Measurements from ENCODE around the gene TRHDE.

Gene TRHDE

DNA sequence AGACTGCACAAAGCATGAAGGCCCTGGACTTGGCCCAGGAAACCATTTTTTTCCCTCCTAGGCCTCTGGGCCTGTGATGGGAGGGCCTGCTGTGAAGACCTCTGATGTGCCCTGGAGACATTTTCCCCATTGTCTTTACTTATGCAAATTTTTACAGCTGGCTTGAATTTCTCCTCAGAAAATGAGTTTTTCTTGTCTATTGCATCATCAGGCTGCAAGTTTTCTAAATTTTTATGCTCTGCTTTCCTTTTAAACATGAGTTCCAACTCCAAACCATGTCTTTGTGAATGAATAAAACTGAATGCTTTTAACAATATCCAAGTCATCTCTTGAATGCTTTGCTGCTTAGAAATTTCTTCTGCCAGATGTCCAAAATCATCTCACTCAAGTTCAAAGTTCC, 43.7 kb upstream of the TRHDE start:
- TF ChIP-seq ZNF510 (tag by site-specific recombination; IDR thresholded peaks at IDR 0.05; ENCODE audit: insufficient replicate concordance): no peak
- Histone ChIP-seq H3K4me3 (ENCODE audit: low read depth, low read length) (no peak overlapping the region), H3K36me3 (ENCODE audit: control insufficient read depth in 2 of 2, insufficient read depth in 1 of 2, low read length in 2 of 2) (no peaks in the 10 kb centered on the region), H3K4me1 (ENCODE audit: control insufficient read depth, insufficient read depth, low read length) (no peaks in the 10 kb centered on the region), H3K9me3 (ENCODE audit: control insufficient read depth, insufficient read depth, low read depth, low read length) (no peaks in the 10 kb centered on the region), H3K27ac (ENCODE audit: extremely low read depth, low read depth, low read length) (no peak overlapping the region)
- ChIA-PET CTCF (no interaction called here), POLR2A (no interaction called here)

DNA sequence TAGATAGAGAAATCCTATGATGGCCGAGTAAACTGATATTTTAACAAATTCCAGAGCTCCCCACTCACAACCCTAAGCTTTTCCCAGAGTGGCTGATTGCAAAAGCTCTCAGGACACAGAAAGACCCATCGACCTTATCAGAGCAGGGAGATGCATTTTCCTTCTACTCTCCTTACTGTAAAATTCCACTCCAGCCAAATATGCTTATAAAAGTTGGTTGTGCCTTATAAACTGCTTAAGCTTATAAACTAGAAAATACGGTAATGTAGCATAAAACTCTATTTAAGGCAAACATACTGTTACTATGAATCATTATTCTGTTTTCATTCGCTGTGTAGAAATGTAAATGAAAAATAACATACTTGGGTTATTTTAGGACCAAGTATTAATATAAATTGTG, 41.6 kb upstream of the TRHDE start:
- Histone ChIP-seq H3K36me3 (ENCODE audit: control insufficient read depth in 2 of 2, insufficient read depth in 1 of 2, low read length in 2 of 2) (no peaks in the 10 kb centered on the region), H3K4me3 (ENCODE audit: low read depth, low read length) (no peak overlapping the region), H3K4me1 (ENCODE audit: control insufficient read depth, insufficient read depth, low read length) (no peaks in the 10 kb centered on the region), H3K9me3 (ENCODE audit: control insufficient read depth, insufficient read depth, low read depth, low read length) (no peaks in the 10 kb centered on the region), H3K27ac (ENCODE audit: extremely low read depth, low read depth, low read length) (no peak overlapping the region)
- POLR2A ChIA-PET: no interaction called here
- TF ChIP-seq ZNF530 (tag by site-specific recombination; IDR thresholded peaks at IDR 0.05; ENCODE audit: low read depth) (no peak), ZNF138 (tag by site-specific recombination; IDR thresholded peaks at IDR 0.05; ENCODE audit: borderline replicate concordance) (no peak), ZNF248 (tag by site-specific recombination; IDR thresholded peaks at IDR 0.05) (no peak), YY1 (tag by site-specific recombination; IDR thresholded peaks at IDR 0.05) (no peak), ZNF423 (tag by site-specific recombination; IDR thresholded peaks at IDR 0.05) (no peak), ZNF624 (tag by site-specific recombination; IDR thresholded peaks at IDR 0.05) (no peak), ZNF354C (tag by site-specific recombination; IDR thresholded peaks at IDR 0.05; ENCODE audit: borderline replicate concordance, low read depth) (no peak), ZNF629 (tag by site-specific recombination; IDR thresholded peaks at IDR 0.05) (no peak), MYNN (tag by site-specific recombination; IDR thresholded peaks at IDR 0.05; ENCODE audit: borderline replicate concordance) (no peak), ZBTB48 (tag by site-specific recombination; IDR thresholded peaks at IDR 0.05) (no peak), ZNF658 (tag by site-specific recombination; IDR thresholded peaks at IDR 0.05) (no peak), ZBTB20 (tag by site-specific recombination; IDR thresholded peaks at IDR 0.05) (no peak), ZNF529 (tag by site-specific recombination; IDR thresholded peaks at IDR 0.05; ENCODE audit: insufficient replicate concordance) (no peak), ZNF654 (tag by site-specific recombination; IDR thresholded peaks at IDR 0.05; ENCODE audit: low read depth) (no peak), EGR2 (tag by site-specific recombination; IDR thresholded peaks at IDR 0.05; ENCODE audit: low read depth) (no peak), ZNF121 (tag by site-specific recombination; IDR thresholded peaks at IDR 0.05) (no peak), ZNF48 (tag by site-specific recombination; IDR thresholded peaks at IDR 0.05) (no peak)
- TF ChIP-seq, protein P1, sequence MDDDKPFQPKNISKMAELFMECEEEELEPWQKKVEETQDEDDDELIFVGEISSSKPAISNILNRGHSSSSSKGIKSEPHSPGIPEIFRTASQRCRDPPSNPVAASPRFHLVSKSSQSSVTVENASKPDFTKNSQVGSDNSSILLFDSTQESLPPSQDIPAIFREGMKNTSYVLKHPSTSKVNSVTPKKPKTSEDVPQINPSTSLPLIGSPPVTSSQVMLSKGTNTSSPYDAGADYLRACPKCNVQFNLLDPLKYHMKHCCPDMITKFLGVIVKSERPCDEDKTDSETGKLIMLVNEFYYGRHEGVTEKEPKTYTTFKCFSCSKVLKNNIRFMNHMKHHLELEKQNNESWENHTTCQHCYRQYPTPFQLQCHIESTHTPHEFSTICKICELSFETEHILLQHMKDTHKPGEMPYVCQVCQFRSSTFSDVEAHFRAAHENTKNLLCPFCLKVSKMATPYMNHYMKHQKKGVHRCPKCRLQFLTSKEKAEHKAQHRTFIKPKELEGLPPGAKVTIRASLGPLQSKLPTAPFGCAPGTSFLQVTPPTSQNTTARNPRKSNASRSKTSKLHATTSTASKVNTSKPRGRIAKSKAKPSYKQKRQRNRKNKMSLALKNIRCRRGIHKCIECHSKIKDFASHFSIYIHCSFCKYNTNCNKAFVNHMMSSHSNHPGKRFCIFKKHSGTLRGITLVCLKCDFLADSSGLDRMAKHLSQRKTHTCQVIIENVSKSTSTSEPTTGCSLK (tag by site-specific recombination; IDR thresholded peaks at IDR 0.05): no peak
- TF ChIP-seq, protein P2, sequence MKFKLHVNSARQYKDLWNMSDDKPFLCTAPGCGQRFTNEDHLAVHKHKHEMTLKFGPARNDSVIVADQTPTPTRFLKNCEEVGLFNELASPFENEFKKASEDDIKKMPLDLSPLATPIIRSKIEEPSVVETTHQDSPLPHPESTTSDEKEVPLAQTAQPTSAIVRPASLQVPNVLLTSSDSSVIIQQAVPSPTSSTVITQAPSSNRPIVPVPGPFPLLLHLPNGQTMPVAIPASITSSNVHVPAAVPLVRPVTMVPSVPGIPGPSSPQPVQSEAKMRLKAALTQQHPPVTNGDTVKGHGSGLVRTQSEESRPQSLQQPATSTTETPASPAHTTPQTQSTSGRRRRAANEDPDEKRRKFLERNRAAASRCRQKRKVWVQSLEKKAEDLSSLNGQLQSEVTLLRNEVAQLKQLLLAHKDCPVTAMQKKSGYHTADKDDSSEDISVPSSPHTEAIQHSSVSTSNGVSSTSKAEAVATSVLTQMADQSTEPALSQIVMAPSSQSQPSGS (tag by site-specific recombination; IDR thresholded peaks at IDR 0.05; ENCODE audit: low read depth): no peak
- CTCF ChIA-PET: no interaction called here

DNA sequence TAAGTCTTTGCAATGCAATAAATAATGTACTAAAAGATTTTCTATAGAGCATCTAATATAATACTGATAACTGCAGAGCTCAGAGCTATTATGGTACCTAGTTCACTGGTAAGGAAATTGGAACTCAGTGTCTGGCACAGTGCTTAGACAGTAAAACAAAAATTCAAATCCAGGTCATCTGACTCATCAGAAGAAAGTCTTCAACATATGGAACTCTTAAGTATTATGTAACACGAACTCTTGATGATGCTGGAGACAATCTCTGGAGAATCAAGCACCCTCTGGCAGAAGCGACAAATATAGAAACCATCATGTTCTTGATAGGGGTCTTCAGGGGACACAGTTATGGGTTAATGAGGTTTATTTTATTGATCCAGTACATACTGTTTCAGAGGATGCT, 37.3 kb upstream of the TRHDE start:
- Histone ChIP-seq H3K27ac (ENCODE audit: extremely low read depth, low read depth, low read length) (no peak overlapping the region), H3K4me3 (ENCODE audit: low read depth, low read length) (no peak overlapping the region), H3K36me3 (ENCODE audit: control insufficient read depth in 2 of 2, insufficient read depth in 1 of 2, low read length in 2 of 2) (no peaks in the 10 kb centered on the region), H3K9me3 (ENCODE audit: control insufficient read depth, insufficient read depth, low read depth, low read length) (no peaks in the 10 kb centered on the region), H3K4me1 (ENCODE audit: control insufficient read depth, insufficient read depth, low read length) (no peaks in the 10 kb centered on the region)
- CTCF ChIA-PET: no interaction called here
- POLR2A ChIA-PET: no interaction called here
- TF ChIP-seq, protein P3, sequence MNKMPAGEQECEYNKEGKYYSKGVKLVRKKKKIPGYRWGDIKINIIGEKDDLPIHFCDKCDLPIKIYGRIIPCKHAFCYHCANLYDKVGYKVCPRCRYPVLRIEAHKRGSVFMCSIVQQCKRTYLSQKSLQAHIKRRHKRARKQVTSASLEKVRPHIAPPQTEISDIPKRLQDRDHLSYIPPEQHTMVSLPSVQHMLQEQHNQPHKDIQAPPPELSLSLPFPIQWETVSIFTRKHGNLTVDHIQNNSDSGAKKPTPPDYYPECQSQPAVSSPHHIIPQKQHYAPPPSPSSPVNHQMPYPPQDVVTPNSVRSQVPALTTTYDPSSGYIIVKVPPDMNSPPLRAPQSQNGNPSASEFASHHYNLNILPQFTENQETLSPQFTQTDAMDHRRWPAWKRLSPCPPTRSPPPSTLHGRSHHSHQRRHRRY (tag by site-specific recombination; IDR thresholded peaks at IDR 0.05): no peak
- TF ChIP-seq SALL2 (tag by site-specific recombination; IDR thresholded peaks at IDR 0.05; ENCODE audit: borderline replicate concordance) (no peak), YY1 (tag by site-specific recombination; IDR thresholded peaks at IDR 0.05) (no peak), ZIC2 (tag by site-specific recombination; IDR thresholded peaks at IDR 0.05) (no peak), ZBTB7A (tag by site-specific recombination; IDR thresholded peaks at IDR 0.05; ENCODE audit: low read depth) (no peak), ZNF133 (tag by site-specific recombination; IDR thresholded peaks at IDR 0.05) (no peak), ZBTB1 (tag by site-specific recombination; IDR thresholded peaks at IDR 0.05) (no peak), GLI4 (tag by site-specific recombination; IDR thresholded peaks at IDR 0.05) (no peak), ZNF555 (tag by site-specific recombination; conservative IDR thresholded peaks at IDR 0.05) (no peak)
- TF ChIP-seq, protein P4, sequence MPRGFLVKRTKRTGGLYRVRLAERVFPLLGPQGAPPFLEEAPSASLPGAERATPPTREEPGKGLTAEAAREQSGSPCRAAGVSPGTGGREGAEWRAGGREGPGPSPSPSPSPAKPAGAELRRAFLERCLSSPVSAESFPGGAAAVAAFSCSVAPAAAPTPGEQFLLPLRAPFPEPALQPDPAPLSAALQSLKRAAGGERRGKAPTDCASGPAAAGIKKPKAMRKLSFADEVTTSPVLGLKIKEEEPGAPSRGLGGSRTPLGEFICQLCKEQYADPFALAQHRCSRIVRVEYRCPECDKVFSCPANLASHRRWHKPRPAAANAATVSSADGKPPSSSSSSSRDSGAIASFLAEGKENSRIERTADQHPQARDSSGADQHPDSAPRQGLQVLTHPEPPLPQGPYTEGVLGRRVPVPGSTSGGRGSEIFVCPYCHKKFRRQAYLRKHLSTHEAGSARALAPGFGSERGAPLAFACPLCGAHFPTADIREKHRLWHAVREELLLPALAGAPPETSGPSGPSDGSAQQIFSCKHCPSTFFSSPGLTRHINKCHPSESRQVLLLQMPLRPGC (tag by site-specific recombination; IDR thresholded peaks at IDR 0.05): no peak
